ENCODE measurements around the gene GID4.

GRCh38 chr17:18038149-18038850, 908 bp upstream of the GID4 start:
- TF ChIP-seq POLR2A (IDR thresholded peaks at IDR 0.05) = no peak
- no peak for TF ChIP-seq CTCF (IDR thresholded peaks at IDR 0.05)
